ENCODE data around the gene HOXA3. TPM values are rescaled to one million over a fixed set of nuclear protein-coding genes. Genes with fewer than 3 reads are reported as not detected.

HOXA3 gene
- total and polyA plus RNA-seq, 2 of the 13 experiments (the other 11 are each of a cell fraction or from before 2014, with no cell fraction given) = 2.9 to 4.6 TPM

DNA sequence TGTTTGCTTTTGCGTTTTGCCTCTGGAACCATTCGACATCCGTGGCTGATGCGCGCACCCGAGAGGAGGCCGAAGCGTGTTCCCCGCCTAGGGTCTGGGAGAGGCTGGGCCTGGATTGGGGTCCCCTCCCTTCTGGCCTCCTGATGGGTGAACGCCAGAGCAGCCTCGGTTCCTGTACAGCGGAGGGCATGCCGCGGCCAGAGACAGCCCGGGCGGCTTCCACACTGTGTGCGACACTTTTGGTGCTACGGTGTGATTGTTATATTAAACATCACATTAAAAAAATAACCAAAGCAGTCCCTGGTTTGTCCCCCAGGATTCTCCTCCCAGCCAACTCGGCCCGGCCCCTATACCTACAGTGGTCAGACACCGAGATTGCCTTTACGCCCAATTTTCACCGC is 7.8 kb upstream of the HOXA3 start (continued):
- TF ChIP-seq, protein P1, sequence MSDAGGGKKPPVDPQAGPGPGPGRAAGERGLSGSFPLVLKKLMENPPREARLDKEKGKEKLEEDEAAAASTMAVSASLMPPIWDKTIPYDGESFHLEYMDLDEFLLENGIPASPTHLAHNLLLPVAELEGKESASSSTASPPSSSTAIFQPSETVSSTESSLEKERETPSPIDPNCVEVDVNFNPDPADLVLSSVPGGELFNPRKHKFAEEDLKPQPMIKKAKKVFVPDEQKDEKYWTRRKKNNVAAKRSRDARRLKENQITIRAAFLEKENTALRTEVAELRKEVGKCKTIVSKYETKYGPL (CRISPR knock-in tag; IDR thresholded peaks at IDR 0.05) = no peak
- TF ChIP-seq ZNF34 (CRISPR knock-in tag; IDR thresholded peaks at IDR 0.05; ENCODE audit: borderline replicate concordance) = no peak
- TF ChIP-seq, protein P2, sequence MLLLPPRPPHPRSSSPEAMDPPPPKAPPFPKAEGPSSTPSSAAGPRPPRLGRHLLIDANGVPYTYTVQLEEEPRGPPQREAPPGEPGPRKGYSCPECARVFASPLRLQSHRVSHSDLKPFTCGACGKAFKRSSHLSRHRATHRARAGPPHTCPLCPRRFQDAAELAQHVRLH (CRISPR knock-in tag; IDR thresholded peaks at IDR 0.05; ENCODE audit: borderline replicate concordance, low read depth) = no peak
- no peak for TF ChIP-seq EEA1 (CRISPR knock-in tag; IDR thresholded peaks at IDR 0.05; ENCODE audit: borderline replicate concordance)

DNA sequence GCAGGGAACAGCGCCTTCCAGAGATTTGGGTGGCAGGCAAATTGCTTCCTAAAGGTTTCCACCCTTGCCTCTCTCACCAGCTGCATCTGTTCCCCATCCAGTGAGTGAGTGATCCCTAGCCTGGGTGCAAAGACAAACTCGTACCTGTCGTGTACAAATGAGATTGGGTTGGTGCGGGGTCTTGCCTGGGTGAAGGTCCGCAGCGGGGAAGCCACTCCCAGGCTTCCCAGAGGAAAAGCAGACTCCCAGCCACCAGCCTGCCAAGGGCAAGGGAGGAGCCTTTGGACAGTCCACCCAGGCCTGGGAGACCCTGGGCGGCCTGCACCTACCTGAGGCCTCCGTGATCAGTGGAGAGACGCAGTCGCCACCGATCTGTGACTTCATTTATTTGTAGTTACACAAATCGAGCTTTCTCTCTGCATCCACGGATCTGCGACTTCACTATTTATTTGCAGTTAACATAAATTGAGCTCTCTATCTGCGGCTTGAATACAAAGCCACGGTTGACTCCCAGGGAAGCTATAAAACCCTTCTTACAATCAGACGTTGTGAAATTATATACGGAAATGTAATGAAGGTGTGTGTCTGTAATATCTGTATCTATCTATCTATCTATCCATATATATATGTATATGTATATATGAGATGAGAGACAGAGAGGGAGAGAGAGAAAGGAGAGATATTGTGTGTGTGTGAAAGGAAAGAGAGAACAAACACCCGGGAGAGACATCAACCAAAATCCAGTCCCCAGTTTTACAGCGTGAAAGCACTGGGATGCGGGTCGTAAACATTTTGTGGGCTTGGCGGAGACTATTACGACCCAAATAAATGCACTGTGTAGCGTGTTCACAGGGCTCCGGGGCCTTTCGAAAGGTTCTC is 7.1 kb upstream of the HOXA3 start:
- no peaks in the 10 kb centered on the region for H4K20me1 ChIP-seq (ENCODE audit: insufficient read depth, low read length)
- DNase-seq (ENCODE audit: low spot score) (no peak), ATAC-seq (no peak), FAIRE-seq (no peak)
- H3K9me3 ChIP-seq (ENCODE audit: low read length) = no peaks in the 10 kb centered on the region
- no peaks in the 10 kb centered on the region for H3K79me2 ChIP-seq (ENCODE audit: insufficient read depth, low read length)
- WGBS (ENCODE audit: low lambda C conversion rate) = 77% methylated on average over 26 of the region's 27 CpGs
- ChIA-PET POLR2A (no interaction called here), CTCF (ENCODE audit: low intra/inter-chr PET ratio, low total read pairs) (interaction anchor here (1.7 kb wide), 2 partner anchors 306 to 782 kb away, joined by 8 read pairs; no protein-coding TSS in a partner anchor)
- no TSS peak for BruUV-seq (replicated peaks)
- H3K9ac ChIP-seq (ENCODE audit: insufficient read depth, low read depth, low read length) = no peak overlapping the region
- H3K4me3 ChIP-seq (replicated peaks in 1 of 3; ENCODE audit: insufficient read depth in 1 of 3, low read depth in 2 of 3, low read length in 3 of 3) = no peak overlapping the region
- H3K4me2 ChIP-seq (ENCODE audit: low read depth, low read length) = no peak overlapping the region
- intact Hi-C loops (cut with micrococcal nuclease; ENCODE audit: unreplicated experiment) = loop anchor here (5.0 kb wide), 1 partner anchor 477 kb away; no protein-coding TSS in a partner anchor
- H3K27ac ChIP-seq (ENCODE audit: extremely low read length, insufficient read depth, low read length) = no peak overlapping the region
- in situ Hi-C loops (cut with HindIII; ENCODE audit: extremely low pct_ligation_motif_present, low pct_unique_long_range_greater_than_20kb) = loop anchor here (5.0 to 25.0 kb wide), 2 partner anchors 792 to 1072 kb away; no protein-coding TSS in a partner anchor
- peaks cover 6 to 44% of the 10 kb centered on the region in 2 experiments for H3K27me3 ChIP-seq (ENCODE audit: control insufficient read depth in 1 of 2, insufficient read depth in 2 of 2, low read length in 2 of 2)
- H3K4me1 ChIP-seq (ENCODE audit: insufficient read depth, low read length) = peaks cover 19% of the 10 kb centered on the region
- H3K36me3 ChIP-seq (replicated peaks in 1 of 2; ENCODE audit: control insufficient read depth in 1 of 2, insufficient read depth in 2 of 2, low read length in 2 of 2) = no peaks in the 10 kb centered on the region
- no peak overlapping the region for H2AFZ ChIP-seq (ENCODE audit: low read length)
- no peak for TF ChIP-seq ZNF256 (CRISPR knock-in tag; conservative IDR thresholded peaks at IDR 0.05)
- no peak for TF ChIP-seq NFIB (CRISPR knock-in tag; IDR thresholded peaks at IDR 0.05; ENCODE audit: borderline replicate concordance)
- no peak for TF ChIP-seq ZNF180 (CRISPR knock-in tag; IDR thresholded peaks at IDR 0.05; ENCODE audit: borderline replicate concordance, low read depth)
- no peak for TF ChIP-seq SRSF9 (IDR thresholded peaks at IDR 0.05; ENCODE audit: borderline replicate concordance, insufficient read depth, low read depth, low read length, poor library complexity, severe bottlenecking)
- TF ChIP-seq ZBTB1 (CRISPR knock-in tag; IDR thresholded peaks at IDR 0.05; ENCODE audit: borderline replicate concordance) = no peak
- TF ChIP-seq CEBPG (CRISPR knock-in tag; IDR thresholded peaks at IDR 0.05) = no peak
- no peak for TF ChIP-seq KLF16 (CRISPR knock-in tag; IDR thresholded peaks at IDR 0.05)
- TF ChIP-seq, protein P3, sequence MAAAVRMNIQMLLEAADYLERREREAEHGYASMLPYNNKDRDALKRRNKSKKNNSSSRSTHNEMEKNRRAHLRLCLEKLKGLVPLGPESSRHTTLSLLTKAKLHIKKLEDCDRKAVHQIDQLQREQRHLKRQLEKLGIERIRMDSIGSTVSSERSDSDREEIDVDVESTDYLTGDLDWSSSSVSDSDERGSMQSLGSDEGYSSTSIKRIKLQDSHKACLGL (CRISPR knock-in tag; IDR thresholded peaks at IDR 0.05) = no peak
- TF ChIP-seq, protein P4, sequence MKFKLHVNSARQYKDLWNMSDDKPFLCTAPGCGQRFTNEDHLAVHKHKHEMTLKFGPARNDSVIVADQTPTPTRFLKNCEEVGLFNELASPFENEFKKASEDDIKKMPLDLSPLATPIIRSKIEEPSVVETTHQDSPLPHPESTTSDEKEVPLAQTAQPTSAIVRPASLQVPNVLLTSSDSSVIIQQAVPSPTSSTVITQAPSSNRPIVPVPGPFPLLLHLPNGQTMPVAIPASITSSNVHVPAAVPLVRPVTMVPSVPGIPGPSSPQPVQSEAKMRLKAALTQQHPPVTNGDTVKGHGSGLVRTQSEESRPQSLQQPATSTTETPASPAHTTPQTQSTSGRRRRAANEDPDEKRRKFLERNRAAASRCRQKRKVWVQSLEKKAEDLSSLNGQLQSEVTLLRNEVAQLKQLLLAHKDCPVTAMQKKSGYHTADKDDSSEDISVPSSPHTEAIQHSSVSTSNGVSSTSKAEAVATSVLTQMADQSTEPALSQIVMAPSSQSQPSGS (CRISPR knock-in tag; IDR thresholded peaks at IDR 0.05) = no peak
- no peak for TF ChIP-seq ADNP (CRISPR knock-in tag; IDR thresholded peaks at IDR 0.05)
- TF ChIP-seq, protein P5, sequence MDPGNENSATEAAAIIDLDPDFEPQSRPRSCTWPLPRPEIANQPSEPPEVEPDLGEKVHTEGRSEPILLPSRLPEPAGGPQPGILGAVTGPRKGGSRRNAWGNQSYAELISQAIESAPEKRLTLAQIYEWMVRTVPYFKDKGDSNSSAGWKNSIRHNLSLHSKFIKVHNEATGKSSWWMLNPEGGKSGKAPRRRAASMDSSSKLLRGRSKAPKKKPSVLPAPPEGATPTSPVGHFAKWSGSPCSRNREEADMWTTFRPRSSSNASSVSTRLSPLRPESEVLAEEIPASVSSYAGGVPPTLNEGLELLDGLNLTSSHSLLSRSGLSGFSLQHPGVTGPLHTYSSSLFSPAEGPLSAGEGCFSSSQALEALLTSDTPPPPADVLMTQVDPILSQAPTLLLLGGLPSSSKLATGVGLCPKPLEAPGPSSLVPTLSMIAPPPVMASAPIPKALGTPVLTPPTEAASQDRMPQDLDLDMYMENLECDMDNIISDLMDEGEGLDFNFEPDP (CRISPR knock-in tag; conservative IDR thresholded peaks at IDR 0.05) = no peak
- no peak for TF ChIP-seq GZF1 (CRISPR knock-in tag; IDR thresholded peaks at IDR 0.05)

All from HepG2 (cell line).